Measurements from ENCODE around the gene FBN3.
"Not testable (repeated sequence)": the region's sequence is repeated elsewhere in the genome, so short reads cannot be mapped to it uniquely, and the experiment has no call there.

FBN3 gene

GRCh38 chr19:8115805-8116396 lies 33.5 kb downstream of the FBN3 start:
- no peak for DNase-seq

GRCh38 chr19:8113017-8113416 lies 36.4 kb downstream of the FBN3 start:
- no peak for DNase-seq

GRCh38 chr19:8111376-8111775 lies 38.0 kb downstream of the FBN3 start:
- DNase-seq = no peak

GRCh38 chr19:8110931-8111330 lies 38.5 kb downstream of the FBN3 start:
- no peak for DNase-seq

- no peak for DNase-seq
These were observed 39.3 kb downstream of the FBN3 start for GRCh38 chr19:8109890-8110662.

GRCh38 chr19:8109455-8109854 lies 39.9 kb downstream of the FBN3 start:
- no peak for DNase-seq

- no peak for DNase-seq
These were observed 40.6 kb downstream of the FBN3 start for GRCh38 chr19:8108560-8109445.

- DNase-seq = no peak
These were observed 42.0 kb downstream of the FBN3 start for GRCh38 chr19:8107301-8107903.

- no peak for DNase-seq
These were observed 43.9 kb downstream of the FBN3 start for GRCh38 chr19:8105471-8105870.

GRCh38 chr19:8101910-8102309 lies 47.5 kb downstream of the FBN3 start:
- not testable (repeated sequence) for DNase-seq

GRCh38 chr19:8101311-8101710 lies 48.1 kb downstream of the FBN3 start:
- DNase-seq = no peak

- no peak for DNase-seq
These were observed 51.5 kb downstream of the FBN3 start for GRCh38 chr19:8097681-8098567.

GRCh38 chr19:8097198-8097597 lies 52.2 kb downstream of the FBN3 start:
- DNase-seq = no peak

GRCh38 chr19:8096071-8096470 lies 53.3 kb downstream of the FBN3 start:
- no peak for DNase-seq

GRCh38 chr19:8095354-8095886 lies 54.0 kb downstream of the FBN3 start:
- DNase-seq = no peak

- no peak for DNase-seq
These were observed 55.1 kb downstream of the FBN3 start for GRCh38 chr19:8094336-8094735.

GRCh38 chr19:8093740-8094139 lies 55.7 kb downstream of the FBN3 start:
- no peak for DNase-seq

- DNase-seq = no peak
These were observed 58.4 kb downstream of the FBN3 start for GRCh38 chr19:8090950-8091349.

GRCh38 chr19:8089664-8090601 lies 59.5 kb downstream of the FBN3 start:
- no peak for DNase-seq

GRCh38 chr19:8088752-8089663 lies 60.4 kb downstream of the FBN3 start:
- no peak for DNase-seq
